DMS 273 (cell line): ENCODE results near the gene CACNB1.

Experiments
- DNase-seq: peaks from one replicate; lab custom pipeline; 2025; ENCODE audit not compliant: unreplicated experiment; lab: John Stamatoyannopoulos, UW

The CACNB1 gene

GRCh38 chr17:39197380-39198185 lies at the start of gene CACNB1:
CACNB1 (minus strand) TSS chr17:39197669; CDS start chr17:39197495, 174 bp downstream.
- DNase-seq: peak; percentile 89

DNA sequence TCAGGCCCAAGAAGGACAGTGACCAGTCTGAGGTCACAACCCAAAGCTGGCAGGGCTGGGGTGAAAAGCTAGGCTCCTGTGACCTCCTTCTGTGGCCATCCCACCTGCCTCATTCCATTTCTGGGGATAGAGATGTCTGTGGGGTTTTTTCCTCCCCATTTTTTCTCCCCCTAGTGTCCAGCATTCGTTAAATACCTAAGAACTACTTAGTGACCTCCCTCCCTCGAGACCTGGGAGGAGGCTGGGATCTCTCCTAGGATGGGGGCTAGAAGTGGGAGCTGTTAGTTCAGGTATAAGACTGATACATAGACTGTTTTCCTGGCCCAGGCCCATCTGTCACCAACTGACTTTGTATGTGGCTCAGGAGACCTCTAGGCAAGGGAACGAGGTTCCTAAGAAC lies 48.8 kb upstream of the CACNB1 start:
- DNase-seq: peak; percentile 32

DNA sequence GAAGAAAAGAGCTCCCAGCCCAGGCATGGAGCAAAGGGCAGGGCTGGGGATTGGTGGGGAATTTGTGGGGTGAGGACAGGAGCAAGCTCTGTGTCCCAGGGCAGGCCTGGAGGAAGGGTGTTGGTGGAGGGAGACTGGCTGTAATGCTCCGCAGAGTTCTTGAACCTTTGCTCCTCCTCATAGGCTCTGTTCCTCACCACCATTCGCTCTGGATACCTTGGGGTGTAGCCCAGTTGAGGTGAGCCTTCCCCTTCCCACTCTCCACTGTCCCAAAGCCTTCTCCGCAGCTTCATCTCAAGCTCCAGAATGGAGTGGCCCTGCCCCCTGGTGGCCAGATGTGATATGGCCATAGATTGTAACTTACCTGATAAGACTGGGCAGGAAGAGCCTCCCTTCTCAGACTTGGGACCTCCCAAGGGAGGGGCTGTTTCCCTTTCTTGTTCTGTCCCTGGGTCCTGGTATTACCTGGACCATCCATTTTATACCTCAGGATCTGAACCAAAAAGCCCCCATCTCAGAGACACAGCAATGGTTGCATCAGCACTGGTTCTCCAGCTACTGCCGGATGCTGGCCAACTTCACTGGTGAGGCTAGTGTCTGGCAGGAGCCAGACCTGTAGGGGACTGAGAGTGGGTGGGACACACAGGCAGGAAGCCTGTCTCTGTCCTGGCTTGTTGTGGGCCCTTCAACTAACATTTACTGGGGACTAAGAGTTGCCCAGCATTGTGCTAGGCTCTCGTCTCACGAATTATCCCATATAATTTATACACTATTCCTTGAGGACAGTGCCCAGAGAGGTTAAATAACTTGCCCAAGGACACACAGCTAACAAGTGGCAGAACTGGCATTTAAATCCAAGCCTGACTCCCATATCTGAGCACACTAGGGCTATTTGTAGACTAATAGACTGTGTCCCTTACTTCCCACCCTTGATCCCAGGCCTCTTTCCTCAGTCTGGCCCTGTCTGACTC lies 47.4 kb upstream of the CACNB1 start:
- DNase-seq: peak; percentile 95

DNA sequence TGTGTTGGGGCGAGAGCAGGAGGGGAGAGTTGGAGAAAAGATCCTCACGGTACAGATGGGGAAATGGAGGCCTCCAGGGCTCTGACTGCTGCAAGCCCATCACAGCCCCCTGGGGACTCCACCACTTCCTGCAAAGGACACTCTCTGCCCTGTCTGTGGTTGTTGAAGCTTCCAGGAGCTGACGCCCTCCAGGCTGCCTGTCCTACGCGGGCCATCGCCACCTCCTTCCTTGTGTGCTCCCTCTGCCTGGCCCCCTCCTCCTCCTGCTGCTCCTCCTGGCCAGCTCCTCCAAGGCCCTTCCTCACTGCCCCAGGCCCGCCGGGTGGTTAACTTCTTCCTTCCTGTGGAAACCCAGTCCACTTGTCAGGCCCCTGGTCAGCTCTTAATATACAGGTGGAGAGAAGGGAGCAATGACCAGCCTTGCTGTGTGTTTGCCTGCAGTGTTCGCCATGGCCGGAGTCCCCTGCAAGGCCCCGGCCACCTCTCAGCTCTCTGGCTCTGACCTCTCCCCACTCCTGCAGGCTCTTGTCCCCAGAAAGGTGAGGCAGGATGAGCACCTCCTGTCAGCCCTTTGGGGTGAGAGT lies 46.6 kb upstream of the CACNB1 start:
- DNase-seq: no peak

DNA sequence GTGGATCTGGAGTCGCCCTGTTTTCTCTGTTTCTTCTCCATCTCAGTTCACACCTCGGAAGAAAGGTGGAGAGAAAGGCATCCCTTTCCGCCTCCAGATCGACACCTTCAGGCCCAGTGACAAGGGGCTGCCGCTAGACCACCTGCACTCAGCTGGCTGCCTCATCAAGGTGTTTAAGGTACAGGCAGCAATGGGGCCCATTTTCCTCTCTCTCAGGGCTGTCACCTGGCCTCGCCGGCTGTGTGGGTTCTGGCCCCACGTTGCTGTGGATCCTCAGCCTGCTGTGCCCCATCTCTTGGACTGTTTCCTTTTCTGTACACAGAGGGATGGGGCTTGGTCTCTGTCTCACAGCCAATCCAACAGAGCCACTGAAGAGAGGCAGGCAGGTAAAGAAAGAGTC lies 45.7 kb upstream of the CACNB1 start:
- DNase-seq: no peak

DNA sequence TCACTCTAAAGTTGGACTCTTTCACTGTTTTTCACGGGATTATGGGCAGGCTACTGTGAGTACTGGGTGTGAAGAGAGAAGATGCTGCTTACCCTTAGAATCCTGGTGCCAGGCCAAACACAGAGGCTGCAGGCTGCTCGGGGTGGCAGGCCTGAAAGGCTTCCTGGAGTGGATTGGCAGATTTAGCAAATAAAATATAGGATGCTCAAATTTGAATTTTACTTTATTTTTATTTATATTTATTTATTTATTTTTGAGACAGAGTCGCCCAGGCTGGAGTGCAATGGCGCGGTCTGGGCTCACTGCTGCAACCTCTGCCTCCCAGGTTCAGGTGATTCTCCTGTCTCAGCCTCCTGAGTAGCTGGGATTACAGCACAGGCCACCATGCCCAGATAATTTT lies 43.2 kb upstream of the CACNB1 start:
- no peak for DNase-seq

GRCh38 chr17:39239640-39240314 lies 42.3 kb upstream of the CACNB1 start:
- peak; percentile 75 for DNase-seq

DNA sequence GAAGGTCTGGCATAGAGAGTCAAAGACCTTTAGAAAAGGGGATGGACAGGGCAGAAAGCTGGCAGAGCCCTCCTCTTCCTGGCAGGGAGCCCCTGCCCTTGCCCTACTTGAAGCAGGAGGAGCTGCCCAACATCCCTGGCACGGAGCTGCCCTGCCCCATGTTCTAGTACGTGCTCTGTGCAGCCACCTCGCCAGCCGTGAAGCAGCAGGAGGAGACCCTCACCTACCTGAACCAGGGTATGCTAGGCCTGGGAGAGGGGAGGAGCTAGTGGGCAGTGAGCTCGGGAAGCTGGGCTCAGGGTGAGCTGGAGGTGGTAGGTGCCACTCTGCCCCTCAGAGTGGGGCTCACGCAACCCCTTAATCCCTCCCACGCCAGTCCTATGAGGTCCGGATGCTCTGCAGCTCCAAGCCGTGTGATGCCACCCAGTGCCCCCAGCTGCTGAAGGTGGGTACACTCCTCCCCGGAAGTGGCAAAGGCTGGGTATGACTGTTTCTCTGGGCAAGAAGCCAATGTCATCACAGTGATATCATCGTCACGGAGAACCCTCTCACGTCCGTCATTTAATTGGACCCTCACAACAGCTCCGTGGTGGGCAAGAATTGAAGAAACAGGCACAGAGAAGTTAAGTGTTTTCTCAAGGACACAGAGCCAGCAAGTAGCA lies 41.0 kb upstream of the CACNB1 start:
- DNase-seq: peak; percentile 56

GRCh38 chr17:39237586-39237985 lies 40.1 kb upstream of the CACNB1 start:
- no peak for DNase-seq

GRCh38 chr17:39236981-39237441 lies 39.5 kb upstream of the CACNB1 start:
- no peak for DNase-seq

GRCh38 chr17:39236450-39236927 lies 39.0 kb upstream of the CACNB1 start:
- DNase-seq: peak; percentile 69

DNA sequence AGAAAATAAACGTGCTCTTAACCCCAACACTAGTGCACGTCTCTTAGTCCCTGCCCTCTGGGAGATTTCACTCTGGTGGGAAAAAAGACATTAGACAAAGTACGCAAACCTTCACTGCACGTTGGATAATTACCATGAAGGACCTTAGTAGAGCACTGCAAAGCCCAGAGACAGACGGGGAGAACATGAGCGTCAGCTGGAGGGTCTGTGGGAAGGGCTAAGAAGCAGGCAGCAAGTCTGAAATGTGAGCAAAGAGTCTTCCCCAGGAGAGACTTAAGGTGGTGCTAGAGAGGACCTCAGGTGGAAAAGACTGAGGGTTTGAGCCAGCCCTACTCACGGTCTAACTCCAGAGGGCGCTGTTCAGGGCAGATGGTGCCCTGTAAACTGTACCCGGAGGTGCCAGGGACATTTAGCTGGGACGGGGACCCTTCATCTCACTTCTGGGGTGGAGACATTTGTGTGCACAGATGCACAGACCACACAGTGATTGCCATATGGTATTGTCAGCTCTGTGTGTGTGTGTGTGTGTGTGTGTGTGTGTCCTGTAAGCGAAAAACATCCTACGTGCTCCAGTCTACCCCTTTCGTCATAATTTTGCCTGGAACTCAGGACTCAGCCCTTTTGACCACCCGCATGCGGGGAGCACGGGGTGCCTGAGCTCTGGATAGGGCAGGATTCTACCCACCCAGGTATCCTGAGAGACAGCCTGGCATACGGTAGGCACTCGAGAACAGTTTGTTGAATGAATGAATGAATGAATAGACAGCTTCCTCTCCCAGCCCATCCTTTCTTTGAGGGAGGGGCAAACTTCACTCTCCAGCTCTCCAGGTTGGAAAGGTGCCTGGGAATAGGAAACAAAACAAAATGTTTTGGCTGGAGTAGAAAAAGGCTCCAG lies 38.3 kb upstream of the CACNB1 start:
- DNase-seq: peak; percentile 95

DNA sequence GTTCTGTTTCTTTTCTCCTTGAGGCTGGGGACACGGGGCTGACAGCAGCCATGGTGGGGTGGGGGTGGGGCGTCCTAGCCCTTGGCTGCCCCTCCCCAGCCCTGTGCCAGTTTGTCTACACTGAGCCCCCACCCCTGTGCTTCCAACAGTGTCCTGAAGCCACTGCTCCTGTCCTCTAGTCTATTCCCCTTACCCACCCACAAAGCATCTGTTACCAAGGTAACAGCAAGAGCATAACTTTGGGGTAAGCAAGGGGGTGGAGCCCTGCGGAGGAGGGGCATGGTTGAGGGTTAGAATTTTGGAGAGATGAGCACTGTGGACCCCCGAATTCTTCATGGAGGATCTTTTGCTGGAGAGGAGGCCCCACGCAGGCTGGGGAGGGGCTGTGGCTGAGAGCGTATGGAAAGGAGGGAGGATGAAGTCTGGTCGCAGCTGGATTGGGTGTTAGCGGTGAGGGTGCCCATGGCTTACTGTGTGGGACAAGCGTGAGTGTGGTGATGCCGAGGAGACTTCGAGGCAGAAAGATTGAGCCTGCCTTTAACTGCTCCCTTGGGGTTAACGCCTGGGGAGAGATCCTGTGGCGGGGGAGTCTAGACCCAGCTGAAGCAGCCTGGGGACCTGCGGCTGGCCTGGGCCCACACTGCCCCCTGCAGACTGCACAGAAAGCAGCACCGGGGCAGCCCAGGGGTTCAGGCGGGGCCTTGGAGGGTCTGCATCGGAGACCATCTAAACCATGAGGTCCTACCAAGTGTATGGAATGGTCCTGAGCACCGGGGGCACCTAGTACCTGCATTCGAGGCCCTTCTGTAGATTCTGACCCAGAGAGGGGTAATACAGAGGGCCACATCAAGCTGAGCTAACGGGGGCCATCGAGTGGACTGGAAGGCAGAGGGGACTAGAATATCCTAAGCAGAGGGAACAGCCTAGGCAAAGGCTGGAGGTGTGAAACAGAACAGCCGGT lies 34.4 kb upstream of the CACNB1 start:
- peak; percentile 73 for DNase-seq

DNA sequence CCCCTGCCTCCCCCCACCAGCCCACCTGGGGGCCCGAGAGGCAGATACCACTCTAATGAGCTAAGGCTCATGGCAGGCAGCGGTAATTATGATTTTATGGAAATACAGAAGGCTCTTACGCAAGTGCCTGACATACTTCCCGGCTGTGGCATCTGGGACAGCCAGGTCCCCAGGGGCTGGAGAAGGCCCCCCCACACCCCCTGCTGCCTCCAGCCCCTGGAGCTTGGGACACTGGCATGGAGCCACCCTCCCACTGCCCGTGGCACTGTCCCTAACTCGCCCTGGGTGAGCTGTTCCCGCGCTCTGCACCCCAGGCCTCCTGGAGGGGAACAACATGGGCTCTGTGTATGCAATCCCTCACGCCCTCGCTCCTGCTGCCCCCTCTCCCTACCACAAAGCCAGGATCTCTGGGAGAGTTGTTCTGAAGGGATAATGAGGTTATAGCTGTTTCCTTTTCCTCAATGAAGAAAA lies 33.7 kb upstream of the CACNB1 start:
- DNase-seq: no peak

- DNase-seq: no peak
These were observed 32.9 kb upstream of the CACNB1 start for GRCh38 chr17:39230361-39230760.

DNA sequence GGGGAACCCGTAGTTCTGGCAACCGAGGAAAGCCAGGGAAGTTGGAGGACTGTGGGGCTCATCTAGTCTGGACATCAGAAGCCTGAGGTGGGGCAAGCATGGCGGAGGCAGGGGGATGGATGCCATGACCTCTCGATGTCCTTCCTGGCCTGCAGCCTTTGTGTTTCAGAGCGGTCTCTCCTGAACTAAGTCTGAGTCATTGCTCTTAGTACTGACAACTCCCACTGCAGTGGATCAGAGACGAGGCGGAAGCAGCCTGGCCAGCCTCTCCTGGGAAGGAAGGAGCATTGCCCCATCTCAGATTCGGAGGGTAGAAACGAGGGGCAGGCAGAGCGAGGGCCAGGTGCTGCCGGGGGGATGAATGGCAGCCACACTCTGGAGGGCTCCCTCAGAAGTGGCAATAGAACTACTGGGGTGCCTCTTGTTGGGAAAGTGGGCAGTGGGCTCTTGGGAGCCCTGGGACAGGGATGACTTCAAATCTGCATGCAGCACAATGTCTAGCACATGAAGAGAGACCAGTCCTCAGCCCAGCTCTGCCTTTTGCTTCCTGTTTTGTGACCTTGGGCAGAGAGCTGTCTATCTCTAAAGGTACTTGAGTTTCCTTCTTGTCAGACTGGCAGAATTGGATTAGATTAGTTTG lies 31.9 kb upstream of the CACNB1 start:
- DNase-seq: no peak

- no peak for DNase-seq
These were observed 30.0 kb upstream of the CACNB1 start for GRCh38 chr17:39227364-39227919.
